GM15510 (cell line): ENCODE data around the gene YWHAE.

Experiments used
- POLR2A ChIP-seq: IDR thresholded peaks from 3 replicates; pipeline ENCODE4 v1.6.1; 2011; ENCODE audit warnings: borderline replicate concordance; ENCODE audit not compliant: insufficient read length; ENCODE audit errors: extremely low read depth

YWHAE gene

DNA sequence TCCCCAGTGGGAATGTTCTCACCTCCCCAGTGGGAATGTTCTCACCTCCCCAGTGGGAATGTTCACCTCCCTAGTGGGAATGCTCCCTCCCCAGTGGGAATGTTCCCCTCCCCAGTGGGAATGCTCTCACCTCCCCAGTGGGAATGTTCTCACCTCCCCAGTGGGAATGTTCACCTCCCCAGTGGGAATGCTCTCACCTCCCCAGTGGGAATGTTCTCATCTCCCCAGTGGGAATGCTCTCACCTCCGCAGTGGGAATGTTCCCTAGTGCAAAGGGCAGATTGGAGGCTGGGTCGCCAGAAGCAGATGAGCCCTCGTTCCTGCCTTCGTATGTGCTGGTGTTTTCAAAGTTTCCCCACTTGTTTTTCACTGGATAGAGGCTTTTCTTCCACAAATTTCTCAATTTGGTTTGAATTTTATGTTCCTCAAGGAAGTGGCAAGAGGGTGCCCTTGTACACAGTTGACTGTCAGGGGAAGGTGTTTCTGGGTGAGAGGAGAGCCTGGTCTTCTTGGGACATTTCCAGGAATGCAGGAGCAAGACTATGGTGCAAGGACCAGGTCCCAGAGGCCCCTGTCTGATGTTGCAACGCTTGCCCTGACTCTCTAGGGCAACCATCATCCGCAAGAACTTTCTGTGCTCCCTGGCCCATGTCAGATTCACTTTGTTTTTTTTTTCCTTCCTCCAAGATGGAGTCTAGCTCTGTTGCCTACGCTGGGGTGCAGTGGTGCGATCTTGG is 86.6 kb downstream of the YWHAE start:
- TF ChIP-seq POLR2A: no peak

- no peak for TF ChIP-seq POLR2A
Observed at GRCh38 chr17:1312261-1312870, 87.7 kb downstream of the YWHAE start.

GRCh38 chr17:1304962-1305563 is 95.0 kb downstream of the YWHAE start:
- TF ChIP-seq POLR2A: no peak

DNA sequence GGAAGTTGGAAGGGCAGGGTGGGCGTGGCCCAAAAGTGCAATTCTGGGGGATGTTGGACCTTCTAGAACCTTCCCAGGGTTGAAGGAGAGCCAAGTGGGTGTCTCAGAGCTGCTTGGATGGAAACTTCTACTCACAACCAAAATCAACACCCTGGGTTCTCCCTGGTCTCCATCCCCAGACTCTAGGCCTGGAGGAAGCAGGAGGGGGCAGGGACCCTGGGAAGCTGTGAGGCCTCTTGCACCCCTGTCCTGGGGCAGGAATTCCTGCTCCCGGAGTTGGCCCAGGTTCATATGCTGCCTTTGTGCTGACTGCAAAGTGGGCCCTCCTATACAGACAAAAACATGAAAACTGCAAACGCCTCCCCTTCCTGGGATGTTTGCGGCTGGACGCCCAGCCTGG is 95.5 kb downstream of the YWHAE start:
- no peak for TF ChIP-seq POLR2A

DNA sequence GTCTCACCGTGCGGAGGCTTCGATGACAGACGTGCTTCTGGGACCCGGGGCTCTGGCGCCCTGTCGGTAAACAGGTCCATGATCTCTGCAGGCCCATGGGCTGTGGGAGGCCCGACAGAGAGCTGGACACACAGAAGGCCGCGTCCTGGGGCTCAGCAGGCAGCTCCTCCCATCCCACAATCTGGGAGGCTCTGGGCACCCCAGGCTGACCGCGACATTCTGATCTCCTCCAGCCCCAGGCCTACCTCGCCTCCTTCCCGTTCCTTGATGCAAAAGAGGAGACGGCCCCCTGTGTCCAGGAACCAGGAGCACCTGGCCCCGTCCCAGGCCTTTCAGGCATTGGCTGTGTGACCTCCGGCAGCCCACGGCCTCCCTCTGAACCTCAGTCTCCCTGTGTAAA is 97.3 kb downstream of the YWHAE start:
- TF ChIP-seq POLR2A: no peak

GRCh38 chr17:1301546-1301945 is 98.5 kb downstream of the YWHAE start:
- no peak for TF ChIP-seq POLR2A

GRCh38 chr17:1300371-1300905 is 99.6 kb downstream of the YWHAE start:
- no peak for TF ChIP-seq POLR2A

DNA sequence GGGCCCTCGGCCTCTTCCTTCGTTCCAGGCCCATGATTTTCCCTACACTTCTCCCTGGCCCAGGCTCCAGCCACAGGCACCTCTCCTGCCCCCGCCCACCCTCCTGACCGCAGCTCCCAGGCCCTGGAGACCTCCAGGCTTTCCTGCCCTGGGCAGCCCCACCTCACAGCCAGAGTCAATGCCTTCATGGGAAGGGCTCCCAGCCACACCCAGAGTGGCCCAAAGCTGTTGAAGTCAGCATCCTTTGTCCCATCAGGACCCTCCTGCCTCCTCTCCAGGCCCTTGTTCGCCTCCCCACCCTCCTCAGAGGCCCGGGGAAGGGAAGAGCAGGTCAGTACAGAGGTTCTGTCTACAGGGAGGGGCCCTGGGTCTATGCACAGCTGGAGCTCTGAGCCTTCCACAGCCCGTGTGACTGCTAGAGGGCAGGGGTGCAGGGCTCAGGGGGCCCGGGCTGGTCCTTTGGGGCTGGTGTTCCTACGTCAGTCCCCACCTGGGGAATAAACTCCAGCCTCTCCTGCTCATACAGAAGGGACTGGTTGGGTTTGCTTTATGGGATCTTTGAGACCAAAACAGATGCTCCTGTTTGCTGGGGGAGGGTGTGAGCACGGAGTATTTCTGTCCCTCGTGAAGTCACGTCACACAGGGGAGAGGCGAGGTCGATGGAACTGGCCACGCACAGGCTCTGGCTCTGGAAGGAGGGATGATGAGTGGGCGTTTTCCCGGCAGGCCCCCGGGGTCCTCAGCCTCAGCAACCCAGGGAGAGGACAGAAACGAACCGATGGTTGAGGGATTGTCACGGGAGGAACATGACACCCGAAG is 100.3 kb downstream of the YWHAE start:
- no peak for TF ChIP-seq POLR2A

- no peak for TF ChIP-seq POLR2A
Observed at GRCh38 chr17:1298606-1299005, 101.4 kb downstream of the YWHAE start.
